GM18519 (cell line): ENCODE measurements around the gene EVX2.

Source experiments
- ATAC-seq: cut with Tn5 transposase; IDR thresholded peaks from one replicate; pipeline ENCODE4 v1.9.1; 2021; ENCODE audit warnings: mild to moderate bottlenecking, moderate library complexity; ENCODE audit not compliant: unreplicated experiment, low FRiP score

The EVX2 gene

GRCh38 chr2:176071330-176072291 lies 12.2 kb downstream of the EVX2 start:
- no peak for ATAC-seq

DNA sequence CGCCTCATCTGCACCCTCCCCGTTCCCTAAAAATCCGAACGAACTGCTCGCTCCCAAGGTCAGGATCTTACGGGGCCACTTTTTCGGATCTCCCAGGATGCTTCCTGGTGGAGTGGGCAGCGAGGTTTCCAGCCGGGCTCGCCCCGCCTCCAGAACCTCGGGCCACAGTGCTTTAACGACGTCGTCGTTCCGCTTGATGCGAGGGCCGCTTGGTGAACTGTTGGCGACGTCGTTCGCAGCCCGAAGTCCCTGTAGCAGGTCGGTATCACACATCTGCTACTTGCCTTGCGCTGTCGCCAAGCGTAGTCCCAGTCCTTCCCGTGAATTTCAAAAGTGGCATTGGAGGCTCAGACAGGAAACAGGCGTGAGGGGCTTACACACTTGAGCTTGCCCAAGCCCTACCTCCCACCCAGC lies 15.3 kb downstream of the EVX2 start:
- no peak for ATAC-seq

DNA sequence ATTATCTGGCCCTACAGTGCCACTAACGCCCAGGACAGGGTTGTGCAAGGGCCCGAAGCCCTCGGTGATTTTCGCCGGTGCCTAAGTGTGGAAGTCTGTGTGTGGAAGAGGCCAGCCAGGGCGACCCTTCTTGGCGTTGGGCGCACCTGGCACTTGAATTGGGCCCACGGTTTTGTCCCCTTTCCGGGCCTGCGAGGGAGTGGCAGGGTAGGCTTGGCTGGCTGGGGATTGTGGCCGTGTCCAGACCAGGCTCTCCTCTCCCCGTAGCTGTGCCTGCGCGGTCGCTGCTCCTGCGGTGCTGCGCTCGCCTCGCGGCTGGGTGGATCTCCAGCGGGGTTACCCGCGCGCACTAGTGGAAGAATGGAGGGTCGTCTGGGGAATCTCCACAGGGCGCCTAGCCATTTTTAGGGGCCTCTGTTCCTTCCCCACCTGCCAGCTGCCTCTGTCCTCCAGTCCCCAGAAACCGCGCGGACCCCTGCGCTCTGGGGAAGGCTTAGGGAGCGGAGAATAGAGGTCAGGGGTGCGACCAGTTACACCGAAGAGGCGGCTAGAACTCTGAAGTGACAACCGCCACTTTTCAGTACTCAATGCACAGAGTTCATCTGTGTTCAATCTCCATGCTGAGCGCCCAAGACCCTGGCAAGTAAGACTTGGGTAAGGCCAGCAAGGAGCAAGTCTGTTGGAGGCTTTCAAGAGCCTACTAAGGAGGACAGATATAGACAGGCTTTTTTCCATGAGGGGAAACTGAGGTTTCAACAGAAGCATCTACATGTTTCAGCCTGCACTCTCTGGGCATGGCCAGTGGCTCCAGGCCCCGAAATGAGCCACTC lies 16.0 kb downstream of the EVX2 start:
- no peak for ATAC-seq

GRCh38 chr2:176066645-176067588 lies 16.8 kb downstream of the EVX2 start:
- ATAC-seq: no peak

DNA sequence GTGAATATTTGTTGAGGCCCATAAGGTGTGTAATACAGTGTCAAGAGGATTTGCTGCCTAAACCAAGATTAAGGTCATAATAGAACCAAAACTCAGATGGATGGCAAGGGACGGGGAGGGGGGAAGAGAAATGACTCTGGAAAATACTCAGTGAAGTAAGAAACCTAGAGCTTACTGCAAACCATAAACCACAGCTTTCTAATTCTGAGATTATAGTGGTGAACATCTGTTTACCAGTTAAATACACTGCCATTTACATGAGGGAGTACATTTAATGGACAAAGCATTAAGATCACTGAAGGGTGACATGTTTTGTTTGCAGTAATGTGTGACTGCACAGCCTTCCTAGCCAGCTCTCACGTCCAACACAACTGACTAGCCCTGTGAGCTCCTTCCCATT lies 19.8 kb downstream of the EVX2 start:
- ATAC-seq: no peak

GRCh38 chr2:176056406-176056805 lies 27.4 kb downstream of the EVX2 start:
- no peak for ATAC-seq

DNA sequence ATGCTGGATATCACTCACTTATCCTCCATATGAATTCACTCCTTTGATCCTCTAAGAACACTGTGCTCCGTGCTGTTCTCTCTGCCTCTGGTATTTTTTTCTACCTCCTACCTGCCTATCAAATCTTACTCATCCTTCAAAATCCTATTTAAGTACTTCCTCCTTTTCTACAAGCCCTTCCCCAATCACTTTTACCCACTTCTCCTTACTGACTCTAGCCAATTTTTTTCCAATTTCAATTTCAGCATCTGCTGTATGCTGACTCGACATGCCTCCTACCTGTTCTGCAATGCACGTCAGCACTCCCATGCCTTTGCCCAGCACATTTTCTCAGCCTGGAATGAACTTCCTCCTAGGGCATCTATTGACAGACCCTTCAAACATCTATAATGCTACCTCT lies 44.4 kb downstream of the EVX2 start:
- no peak for ATAC-seq

DNA sequence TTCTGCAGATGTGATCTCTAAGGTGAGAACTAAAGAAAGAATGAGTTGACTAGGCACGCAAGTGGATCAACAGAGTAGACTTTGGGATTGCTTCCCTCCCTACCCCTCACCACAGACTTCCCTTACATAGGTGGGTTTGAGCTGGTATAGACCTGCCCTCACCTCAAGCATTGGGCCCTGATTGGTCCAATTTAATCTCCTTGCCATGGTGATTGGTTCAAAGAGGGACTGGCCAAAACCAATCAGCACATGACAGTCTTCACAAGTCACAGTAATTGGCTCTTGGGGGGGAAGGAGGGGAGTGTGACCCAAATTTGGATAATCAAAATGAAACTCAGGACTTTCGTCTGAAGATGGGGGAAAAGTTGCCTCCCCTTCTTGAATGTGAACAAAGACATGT lies 45.1 kb downstream of the EVX2 start:
- ATAC-seq: no peak

DNA sequence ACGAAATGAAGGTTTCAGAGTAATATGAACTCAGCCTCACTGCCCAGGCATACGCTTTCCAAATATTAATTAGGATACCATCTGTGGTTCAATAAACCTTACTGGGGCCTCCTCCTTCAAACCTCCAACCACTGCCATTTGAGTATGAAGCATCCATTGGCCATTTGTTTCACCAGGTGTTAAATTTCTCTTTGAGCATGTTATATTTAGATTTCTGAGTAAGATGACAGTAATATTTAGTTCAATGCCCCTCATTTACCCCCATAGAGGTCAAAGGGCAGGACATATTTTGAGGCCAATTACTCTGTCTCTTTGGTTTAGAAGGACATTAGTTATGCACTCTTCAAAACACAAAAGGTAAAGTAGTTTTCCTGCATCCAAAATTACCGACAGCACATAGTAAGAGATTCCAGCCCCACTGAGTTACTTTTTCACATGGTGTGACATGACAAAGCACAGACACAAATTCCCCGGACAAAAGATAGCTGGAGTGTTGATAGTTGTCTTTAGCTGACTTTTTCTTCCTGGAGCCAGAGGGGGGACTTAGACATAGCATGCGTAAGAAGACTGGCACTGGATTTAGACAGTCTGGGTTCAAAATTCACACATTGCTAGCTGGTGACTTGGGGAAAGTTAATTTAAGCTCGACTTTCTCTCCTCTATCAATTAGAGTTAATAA lies 48.6 kb downstream of the EVX2 start:
- ATAC-seq: no peak

DNA sequence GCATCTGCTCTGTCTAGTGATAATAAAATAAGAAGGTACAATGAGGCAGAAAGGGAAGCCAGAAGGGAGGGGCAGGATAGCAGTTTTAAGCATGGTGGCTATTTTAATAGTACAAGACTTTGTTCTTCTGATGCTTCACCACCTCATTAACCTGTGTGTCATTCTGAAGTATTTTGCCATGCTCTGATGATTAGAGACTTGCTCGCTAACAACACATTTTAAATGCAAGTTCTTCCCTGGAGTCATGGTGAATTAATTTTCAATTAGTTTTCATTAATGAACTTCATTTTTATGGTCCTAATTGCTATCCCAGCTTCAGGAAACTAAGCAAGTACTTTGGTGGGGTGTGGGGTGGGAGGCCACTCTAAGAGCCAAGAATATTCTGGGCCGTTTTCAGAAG lies 56.0 kb downstream of the EVX2 start:
- ATAC-seq: no peak
